H9 (cell line): ENCODE results near the gene ZNF793. TPM values are rescaled to one million over a fixed set of nuclear protein-coding genes. Genes with fewer than 3 reads are reported as not detected.

Source experiments
- DNase-seq: peaks from one replicate; pipeline ENCODE4 v3.0.0-alpha.2; 2017
- H2AFZ ChIP-seq: one replicate; pipeline ENCODE4 v1.6.1; 2013; ENCODE audit warnings: mild to moderate bottlenecking, low read length, control low read depth, moderate library complexity
- H2AK5ac ChIP-seq: 2 replicates; pipeline ENCODE4 v1.6.1; 2013; ENCODE audit warnings: low read length, control low read depth, mixed read lengths; ENCODE audit not compliant: insufficient read length
- H2BK120ac ChIP-seq: one replicate; pipeline ENCODE4 v1.6.1; 2013; ENCODE audit warnings: low read depth, mild to moderate bottlenecking, low read length, control low read depth, inconsistent platforms; ENCODE audit not compliant: poor library complexity, severe bottlenecking
- H2BK12ac ChIP-seq: 2 replicates; pipeline ENCODE4 v1.6.1; 2013; ENCODE audit warnings: low read length, control low read depth, mixed read lengths, low read depth; ENCODE audit not compliant: insufficient read length
- H2BK15ac ChIP-seq: 2 replicates; pipeline ENCODE4 v1.6.1; 2013; ENCODE audit warnings: low read depth, low read length, control low read depth
- H2BK20ac ChIP-seq: one replicate; pipeline ENCODE4 v1.6.1; 2013; ENCODE audit warnings: low read depth, mild to moderate bottlenecking, low read length, control low read depth, inconsistent platforms; ENCODE audit not compliant: poor library complexity, severe bottlenecking
- H2BK5ac ChIP-seq: 2 replicates; pipeline ENCODE4 v1.6.1; 2013; ENCODE audit warnings: low read length, control low read depth, mixed read lengths; ENCODE audit not compliant: insufficient read length
- H3K14ac ChIP-seq: 2 replicates; pipeline ENCODE4 v1.6.1; 2013; ENCODE audit warnings: low read length, control low read depth; ENCODE audit not compliant: insufficient read depth
- H3K18ac ChIP-seq: 2 replicates; pipeline ENCODE4 v1.6.1; 2013; ENCODE audit warnings: low read depth, mild to moderate bottlenecking, mixed read lengths, low read length, control low read depth; ENCODE audit not compliant: insufficient read length
- H3K23ac ChIP-seq: 2 replicates; pipeline ENCODE4 v1.6.1; 2013; ENCODE audit warnings: low read length, control low read depth, mixed read lengths, low read depth; ENCODE audit not compliant: insufficient read length
- H3K23me2 ChIP-seq: 2 replicates; pipeline ENCODE4 v1.6.1; 2013; ENCODE audit warnings: low read depth, mild to moderate bottlenecking, mixed read lengths, low read length, control low read depth; ENCODE audit not compliant: insufficient read length, poor library complexity, severe bottlenecking
- H3K27ac ChIP-seq: 2 replicates; pipeline ENCODE4 v1.5.1; 2013; ENCODE audit warnings: low read length, control low read depth, mixed read lengths, low read depth; ENCODE audit not compliant: insufficient read length
- H3K27me3 ChIP-seq: 2 replicates; pipeline ENCODE4 v1.6.1; 2013; ENCODE audit warnings: low read length, control low read depth, inconsistent platforms; ENCODE audit not compliant: insufficient read depth
- H3K4ac ChIP-seq: 2 replicates; pipeline ENCODE4 v1.6.1; 2013; ENCODE audit warnings: low read depth, mild to moderate bottlenecking, control low read depth, inconsistent platforms, low read length, moderate library complexity
- H3K4me1 ChIP-seq: 2 replicates; pipeline ENCODE4 v1.6.1; 2013; ENCODE audit warnings: low read length, control low read depth, inconsistent platforms; ENCODE audit not compliant: insufficient read depth
- H3K4me2 ChIP-seq: 2 replicates; pipeline ENCODE4 v1.6.1; 2013; ENCODE audit warnings: low read length, control low read depth, mixed read lengths; ENCODE audit not compliant: insufficient read length, insufficient read depth
- H3K56ac ChIP-seq: 2 replicates; pipeline ENCODE4 v1.6.1; 2013; ENCODE audit warnings: low read depth, mild to moderate bottlenecking, mixed read lengths, low read length, control low read depth; ENCODE audit not compliant: insufficient read length
- H3K79me1 ChIP-seq: 2 replicates; pipeline ENCODE4 v1.6.1; 2013; ENCODE audit warnings: low read depth, mild to moderate bottlenecking, moderate library complexity, low read length, control low read depth, inconsistent platforms; ENCODE audit not compliant: insufficient read depth, poor library complexity, severe bottlenecking
- H3K79me2 ChIP-seq: 2 replicates; pipeline ENCODE4 v1.6.1; 2013; ENCODE audit warnings: low read length, control low read depth, inconsistent platforms; ENCODE audit not compliant: insufficient read depth
- H3K9ac ChIP-seq: 2 replicates; pipeline ENCODE4 v1.6.1; 2013; ENCODE audit warnings: low read length, control low read depth, mixed read lengths; ENCODE audit not compliant: insufficient read length; ENCODE audit errors: extremely low read depth
- H3K9me3 ChIP-seq: one replicate; pipeline ENCODE4 v1.6.1; 2013; ENCODE audit warnings: low read depth, low read length, inconsistent platforms; ENCODE audit not compliant: control insufficient read depth
- H3T11ph ChIP-seq: one replicate; pipeline ENCODE4 v1.6.1; 2013; ENCODE audit warnings: mild to moderate bottlenecking, low read length, control low read depth, inconsistent platforms
- H4K20me1 ChIP-seq: one replicate; pipeline ENCODE4 v1.6.1; 2013; ENCODE audit not compliant: control insufficient read depth, insufficient read length, insufficient read depth
- H4K5ac ChIP-seq: 2 replicates; pipeline ENCODE4 v1.6.1; 2013; ENCODE audit warnings: low read depth, mild to moderate bottlenecking, mixed read lengths, low read length, control low read depth; ENCODE audit not compliant: insufficient read length
- H4K8ac ChIP-seq: replicated peaks from 2 replicates; pipeline ENCODE4 v1.6.1; 2013; ENCODE audit warnings: low read length, control low read depth, mixed read lengths, low read depth; ENCODE audit not compliant: insufficient read length
- H4K91ac ChIP-seq: 2 replicates; pipeline ENCODE4 v1.6.1; 2013; ENCODE audit warnings: low read depth, mild to moderate bottlenecking, moderate library complexity, mixed read lengths, low read length, control low read depth; ENCODE audit not compliant: insufficient read length
- H3K27ac Mint-ChIP-seq, 3 experiments: 2 replicates in 2 of 3; 3 replicates in 1 of 3; pipeline ENCODE4 v1.8.0; 2020 to 2021; ENCODE audit warnings: mixed read lengths in 3 of 3, mild to moderate bottlenecking in 1 of 3, moderate library complexity in 1 of 3
- H3K27me3 Mint-ChIP-seq: 2 replicates; pipeline ENCODE4 v1.8.0; 2021; ENCODE audit warnings: low read depth, mild to moderate bottlenecking, moderate library complexity, mixed read lengths
- H3K36me3 Mint-ChIP-seq, 3 experiments: 2 replicates in 2 of 3; 3 replicates in 1 of 3; pipeline ENCODE4 v1.8.0; 2020 to 2021; ENCODE audit warnings: low read depth in 3 of 3, mixed read lengths in 3 of 3; ENCODE audit not compliant: insufficient read depth in 1 of 3
- H3K4me1 Mint-ChIP-seq, 2 experiments: 2 replicates each; pipeline ENCODE4 v1.8.0; 2020; ENCODE audit warnings: mixed read lengths in 2 of 2
- H3K4me3 Mint-ChIP-seq, 2 experiments: 2 replicates in 1 of 2; 3 replicates in 1 of 2; pipeline ENCODE4 v1.8.0; 2020 to 2021; ENCODE audit warnings: mild to moderate bottlenecking in 2 of 2, mixed read lengths in 2 of 2, moderate library complexity in 1 of 2
- H3K9me3 Mint-ChIP-seq, 2 experiments: 2 replicates in 1 of 2; 3 replicates in 1 of 2; pipeline ENCODE4 v1.8.0; 2020; ENCODE audit warnings: mild to moderate bottlenecking in 2 of 2, mixed read lengths in 2 of 2, moderate library complexity in 1 of 2
- WGBS: extraction: QIAGEN DNeasy Blood & Tissue Kit; methylation state at CpG from one replicate; pipeline ENCODE4 v1.1.7; 2013; ENCODE audit warnings: missing lambda C conversion rate, low lambda C conversion rate, mixed read lengths; ENCODE audit not compliant: insufficient read length; ENCODE audit errors: extremely low coverage; 5-methylcytosine and 5-hydroxymethylcytosine counted together
- total RNA-seq: library from RNA; stranded (reverse); gene quantifications from 2 replicates; pipeline ENCODE4 v1.2.1, GENCODE V29; 2021
- TF ChIP-seq, protein P1 (sequence below): fragments of 200-600 bp; sonication (generic); conservative IDR thresholded peaks from 3 replicates; pipeline ENCODE4 v1.8.0; 2021; ENCODE audit warnings: antibody characterized with exemption, mild to moderate bottlenecking

ZNF793 gene
- total RNA-seq, 1 experiment from 2014 or later = 17.1 TPM

GRCh38 chr19:37511821-37512220 lies 5.1 kb downstream of the ZNF793 start:
- no peak overlapping the region for H3K4me3 Mint-ChIP-seq
- Histone ChIP-seq H3T11ph (no peak overlapping the region), H3K27ac (no peak overlapping the region), H2AK5ac (no peak overlapping the region), H3K23ac (no peak overlapping the region), H3K56ac (no peak overlapping the region), H2BK15ac (no peak overlapping the region), H4K5ac (no peak overlapping the region), H2BK12ac (no peak overlapping the region), H3K14ac (no peak overlapping the region), H3K9ac (no peak overlapping the region), H3K4me1 (peaks cover 3% of the 10 kb centered on the region; the same call in 1 of the 2 replicates), H3K79me2 (no peaks in the 10 kb centered on the region), H2BK120ac (no peak overlapping the region), H3K4me2 (no peak overlapping the region), H3K18ac (no peak overlapping the region), H4K8ac (no peak overlapping the region), H3K27me3 (no peaks in the 10 kb centered on the region), H2BK20ac (no peak overlapping the region), H3K9me3 (no peaks in the 10 kb centered on the region), H2BK5ac (no peak overlapping the region), H2AFZ (no peak overlapping the region), H4K91ac (no peak overlapping the region), H3K4ac (no peak overlapping the region), H4K20me1 (no peaks in the 10 kb centered on the region), H3K23me2 (peaks cover 9% of the 10 kb centered on the region), H3K79me1 (no peaks in the 10 kb centered on the region)
- H3K36me3 Mint-ChIP-seq = peaks cover 49 to 55% (median 52%) of the 10 kb centered on the region in 3 experiments
- no peak overlapping the region for H3K27ac Mint-ChIP-seq
- no peak for DNase-seq
- no peaks in the 10 kb centered on the region for H3K27me3 Mint-ChIP-seq
- peaks cover 0 to 18% of the 10 kb centered on the region in 2 experiments; a peak in 3 of 5 replicates for H3K9me3 Mint-ChIP-seq
- H3K4me1 Mint-ChIP-seq = no peaks in the 10 kb centered on the region; a peak in 1 of 4 replicates
- TF ChIP-seq, protein P1, sequence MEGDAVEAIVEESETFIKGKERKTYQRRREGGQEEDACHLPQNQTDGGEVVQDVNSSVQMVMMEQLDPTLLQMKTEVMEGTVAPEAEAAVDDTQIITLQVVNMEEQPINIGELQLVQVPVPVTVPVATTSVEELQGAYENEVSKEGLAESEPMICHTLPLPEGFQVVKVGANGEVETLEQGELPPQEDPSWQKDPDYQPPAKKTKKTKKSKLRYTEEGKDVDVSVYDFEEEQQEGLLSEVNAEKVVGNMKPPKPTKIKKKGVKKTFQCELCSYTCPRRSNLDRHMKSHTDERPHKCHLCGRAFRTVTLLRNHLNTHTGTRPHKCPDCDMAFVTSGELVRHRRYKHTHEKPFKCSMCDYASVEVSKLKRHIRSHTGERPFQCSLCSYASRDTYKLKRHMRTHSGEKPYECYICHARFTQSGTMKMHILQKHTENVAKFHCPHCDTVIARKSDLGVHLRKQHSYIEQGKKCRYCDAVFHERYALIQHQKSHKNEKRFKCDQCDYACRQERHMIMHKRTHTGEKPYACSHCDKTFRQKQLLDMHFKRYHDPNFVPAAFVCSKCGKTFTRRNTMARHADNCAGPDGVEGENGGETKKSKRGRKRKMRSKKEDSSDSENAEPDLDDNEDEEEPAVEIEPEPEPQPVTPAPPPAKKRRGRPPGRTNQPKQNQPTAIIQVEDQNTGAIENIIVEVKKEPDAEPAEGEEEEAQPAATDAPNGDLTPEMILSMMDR = no peak
- no CpG with 5 or more reads among the region's 3 CpGs for WGBS
